HG03432 (cell line): ENCODE data around the gene L1CAM.

Source experiments
- ATAC-seq: cut with Tn5 transposase; IDR thresholded peaks from one replicate; pipeline ENCODE4 v1.9.1; 2021; ENCODE audit warnings: mild to moderate bottlenecking, moderate library complexity; ENCODE audit not compliant: unreplicated experiment

L1CAM gene

GRCh38 chrX:153924149-153924861 lies 38.3 kb upstream of the L1CAM start:
- ATAC-seq: no peak

DNA sequence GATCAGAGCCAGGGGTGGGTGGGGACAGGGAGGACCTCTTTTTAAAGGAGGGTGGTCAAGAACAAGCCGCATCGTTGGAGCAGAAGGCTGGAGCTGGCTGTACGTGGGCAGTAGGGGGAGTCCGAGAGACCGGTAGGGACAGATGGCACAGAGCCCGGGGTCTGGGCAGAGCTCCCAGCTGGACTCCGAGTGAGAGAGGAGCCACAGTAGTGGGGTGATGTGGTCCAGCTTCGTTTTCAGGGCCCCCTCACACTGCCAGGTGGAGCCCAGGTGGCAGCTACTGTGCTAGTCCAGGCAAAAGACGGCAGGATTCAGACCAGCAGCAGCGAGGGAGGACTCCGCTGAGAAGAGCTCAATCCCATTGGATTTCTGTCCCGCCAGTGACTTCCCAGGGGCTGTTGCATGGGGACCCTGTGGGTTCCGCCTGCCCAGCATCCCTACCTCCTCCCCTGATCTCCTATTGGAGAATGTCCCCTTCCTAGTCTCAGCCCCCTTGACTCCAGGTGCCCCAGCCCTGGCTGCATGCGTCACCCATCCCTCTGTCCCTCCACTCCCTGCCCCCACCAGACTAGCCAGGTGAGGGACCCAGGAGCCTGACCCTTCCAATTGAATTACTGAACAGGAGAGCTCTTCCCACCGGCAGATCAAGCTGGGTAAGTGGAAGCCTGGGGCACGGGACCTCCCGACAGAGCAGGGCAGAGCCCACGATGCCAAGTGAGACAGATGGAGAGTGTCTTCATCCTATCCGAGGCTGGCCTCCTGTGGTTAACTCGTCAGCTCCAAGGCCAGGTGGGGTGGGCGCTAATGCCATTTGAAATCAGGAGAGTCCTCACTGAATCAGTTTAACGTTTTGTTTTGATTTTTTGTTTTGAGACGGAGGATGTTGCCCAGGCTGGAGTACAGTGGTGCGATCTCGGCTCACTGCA lies 37.2 kb upstream of the L1CAM start:
- no peak for ATAC-seq

DNA sequence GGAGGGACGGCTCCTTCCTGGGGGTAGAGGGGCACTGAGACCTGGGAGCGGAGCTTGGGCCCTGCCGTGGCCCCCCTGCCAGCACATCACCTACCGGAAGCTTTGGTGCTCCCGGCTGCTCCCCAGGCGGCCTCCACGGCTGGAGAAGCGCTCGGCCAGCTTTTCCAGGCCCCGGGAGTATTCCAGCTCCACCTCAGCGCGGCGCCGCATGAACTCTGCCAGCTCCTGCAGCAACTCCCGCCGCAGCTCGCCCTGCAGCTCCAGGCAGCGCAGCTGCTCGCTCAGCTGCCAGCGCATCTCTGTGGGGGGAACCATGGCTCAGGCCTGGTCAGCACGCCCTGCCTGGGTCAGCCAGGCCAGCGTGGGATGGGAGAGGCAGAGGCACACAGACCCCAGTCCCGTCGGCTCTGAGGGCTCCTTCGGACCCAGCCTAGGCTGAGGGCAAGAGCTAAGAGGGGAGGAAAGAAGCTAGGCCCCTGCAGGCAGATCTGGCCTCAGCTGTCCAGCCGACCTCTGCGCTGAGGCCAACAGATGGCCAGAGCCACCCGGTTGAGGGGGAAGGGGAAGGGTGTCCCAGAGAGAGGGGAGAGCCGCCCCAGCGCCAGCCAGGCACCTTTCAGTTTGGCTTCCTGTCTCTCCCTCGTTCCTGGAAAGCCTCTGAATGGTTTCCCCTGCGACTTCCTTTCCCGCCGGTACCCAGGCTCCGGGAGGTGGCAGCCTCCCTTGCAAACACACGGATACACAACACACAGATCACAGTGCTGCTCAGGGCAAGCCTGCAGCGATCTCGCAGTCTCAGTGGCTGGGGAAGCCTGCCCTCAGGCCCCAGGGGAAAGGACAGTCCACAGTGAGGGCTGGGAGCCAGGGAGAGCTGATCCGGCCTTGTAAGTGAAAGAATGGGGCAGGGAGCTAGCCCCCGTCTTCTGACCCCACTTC lies 35.8 kb upstream of the L1CAM start:
- ATAC-seq: no peak

GRCh38 chrX:153921070-153921469 lies 35.1 kb upstream of the L1CAM start:
- ATAC-seq: no peak

DNA sequence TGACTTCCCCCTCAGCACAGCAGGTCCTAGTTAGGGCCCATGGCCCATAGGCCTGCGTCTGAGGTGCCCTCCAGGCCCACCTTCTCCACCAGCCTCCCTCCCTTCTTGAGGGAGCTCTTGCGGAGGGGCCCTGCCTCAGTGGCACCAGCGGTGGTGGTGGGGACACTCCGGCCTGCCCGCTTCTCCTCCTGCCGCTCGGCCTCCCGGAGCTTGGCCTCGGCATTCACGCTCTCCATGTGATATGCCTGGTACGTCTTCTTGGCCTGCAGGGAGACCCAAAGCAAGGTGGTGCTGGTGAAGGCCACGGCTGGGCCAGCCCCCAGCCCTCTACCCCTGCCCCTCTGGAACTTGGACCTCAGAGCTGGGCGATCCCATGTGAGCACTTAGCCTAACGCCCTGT lies 34.6 kb upstream of the L1CAM start:
- ATAC-seq: no peak

DNA sequence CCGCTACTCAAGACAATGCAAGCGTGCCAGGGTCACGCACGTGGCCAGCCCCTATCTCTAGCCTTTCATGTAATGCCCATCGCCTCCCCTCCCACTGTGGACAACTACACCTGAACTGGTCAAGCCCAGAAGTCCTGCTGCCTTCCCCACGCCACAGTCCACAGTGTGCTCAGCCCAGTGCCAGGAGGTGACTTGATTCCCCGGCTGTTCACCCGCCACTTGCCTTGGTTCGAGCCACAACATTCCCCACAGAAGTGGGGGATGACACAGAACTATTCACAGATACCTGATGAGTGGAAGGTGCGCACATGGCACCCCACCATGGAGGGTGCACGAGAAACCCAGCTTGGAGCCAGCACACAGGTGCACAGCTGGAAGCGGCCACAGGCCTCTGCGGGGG lies 33.3 kb upstream of the L1CAM start:
- no peak for ATAC-seq

- ATAC-seq: no peak
These were observed 31.9 kb upstream of the L1CAM start for GRCh38 chrX:153917869-153918268.

DNA sequence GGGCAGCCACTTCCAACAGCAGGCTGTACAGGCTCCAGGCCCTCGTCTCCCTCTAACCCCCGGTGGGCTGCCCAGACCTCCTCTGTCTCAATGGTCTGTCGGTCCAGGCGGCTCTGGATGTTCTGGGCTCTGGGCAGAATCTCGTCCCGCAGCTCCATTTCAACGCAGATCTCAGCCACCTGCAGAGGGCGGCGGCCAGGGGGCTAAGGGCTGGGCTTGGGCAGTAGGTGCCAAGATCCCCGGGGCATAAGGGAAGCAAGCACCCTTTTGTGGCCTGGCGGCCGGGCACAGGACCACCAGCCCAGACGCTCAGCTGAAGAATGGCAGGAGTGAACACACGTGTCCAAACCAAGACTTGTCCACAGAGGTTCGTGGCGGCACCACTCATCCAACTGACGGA lies 27.7 kb upstream of the L1CAM start:
- ATAC-seq: no peak

GRCh38 chrX:153913211-153913610 lies 27.2 kb upstream of the L1CAM start:
- ATAC-seq: no peak

DNA sequence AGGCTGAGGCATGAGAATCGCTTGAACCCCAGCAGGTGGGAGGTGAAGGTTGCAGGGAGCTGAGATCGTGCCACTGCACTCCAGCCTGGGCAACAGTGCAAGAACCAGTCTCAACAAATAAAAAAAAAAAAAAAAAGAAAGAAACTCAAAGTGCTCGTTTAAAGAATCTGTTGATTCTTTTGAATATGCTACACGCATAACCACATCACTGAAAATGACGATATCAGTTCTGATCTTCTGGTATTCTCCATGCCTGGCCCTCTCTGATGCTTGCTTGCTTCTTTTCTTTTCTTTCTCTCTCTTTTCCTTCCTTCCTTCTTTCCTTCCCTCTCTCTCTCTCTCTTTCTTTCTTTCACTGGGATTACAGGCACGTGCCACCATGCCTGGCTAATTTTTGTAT lies 25.8 kb upstream of the L1CAM start:
- ATAC-seq: no peak

DNA sequence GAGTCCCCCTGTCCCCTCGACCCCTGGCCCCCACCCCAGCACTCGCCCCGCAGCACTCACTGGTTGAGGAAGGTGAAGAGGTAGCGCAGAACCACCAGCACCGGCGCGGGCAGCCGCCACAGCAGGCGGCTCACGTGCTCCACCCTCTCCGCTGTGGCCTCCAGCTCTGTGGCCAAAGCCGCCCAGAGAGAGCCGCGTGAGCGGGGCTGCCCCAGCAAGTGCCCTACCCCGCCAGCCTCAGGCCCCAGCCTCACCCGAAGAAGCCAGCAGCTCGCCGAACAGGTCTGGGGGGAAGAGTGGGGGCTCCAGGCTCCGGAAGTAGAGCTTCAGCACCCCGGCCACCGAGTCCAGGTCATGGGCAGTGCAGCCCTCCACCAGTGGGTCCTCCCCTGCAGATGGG lies 24.5 kb upstream of the L1CAM start:
- no peak for ATAC-seq

DNA sequence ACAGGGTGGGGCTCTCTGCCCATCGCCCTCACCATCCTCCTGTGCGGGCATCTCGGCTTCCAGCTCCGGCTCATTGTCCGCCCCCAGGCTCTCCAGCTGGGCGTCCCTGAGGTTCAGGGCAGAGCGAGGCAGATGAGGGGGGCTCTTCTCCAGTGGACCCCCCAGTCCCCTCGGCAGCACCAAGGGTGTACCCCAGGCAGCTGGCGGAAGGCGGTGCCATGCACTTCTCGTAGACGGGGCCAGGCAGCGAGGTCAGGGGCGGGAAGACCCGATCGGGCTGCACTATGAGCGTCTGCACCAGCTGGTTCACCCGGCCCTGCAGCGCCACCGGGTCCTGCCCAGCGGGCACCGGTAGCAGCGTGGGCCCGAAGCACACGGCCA lies 24.0 kb upstream of the L1CAM start:
- no peak for ATAC-seq

DNA sequence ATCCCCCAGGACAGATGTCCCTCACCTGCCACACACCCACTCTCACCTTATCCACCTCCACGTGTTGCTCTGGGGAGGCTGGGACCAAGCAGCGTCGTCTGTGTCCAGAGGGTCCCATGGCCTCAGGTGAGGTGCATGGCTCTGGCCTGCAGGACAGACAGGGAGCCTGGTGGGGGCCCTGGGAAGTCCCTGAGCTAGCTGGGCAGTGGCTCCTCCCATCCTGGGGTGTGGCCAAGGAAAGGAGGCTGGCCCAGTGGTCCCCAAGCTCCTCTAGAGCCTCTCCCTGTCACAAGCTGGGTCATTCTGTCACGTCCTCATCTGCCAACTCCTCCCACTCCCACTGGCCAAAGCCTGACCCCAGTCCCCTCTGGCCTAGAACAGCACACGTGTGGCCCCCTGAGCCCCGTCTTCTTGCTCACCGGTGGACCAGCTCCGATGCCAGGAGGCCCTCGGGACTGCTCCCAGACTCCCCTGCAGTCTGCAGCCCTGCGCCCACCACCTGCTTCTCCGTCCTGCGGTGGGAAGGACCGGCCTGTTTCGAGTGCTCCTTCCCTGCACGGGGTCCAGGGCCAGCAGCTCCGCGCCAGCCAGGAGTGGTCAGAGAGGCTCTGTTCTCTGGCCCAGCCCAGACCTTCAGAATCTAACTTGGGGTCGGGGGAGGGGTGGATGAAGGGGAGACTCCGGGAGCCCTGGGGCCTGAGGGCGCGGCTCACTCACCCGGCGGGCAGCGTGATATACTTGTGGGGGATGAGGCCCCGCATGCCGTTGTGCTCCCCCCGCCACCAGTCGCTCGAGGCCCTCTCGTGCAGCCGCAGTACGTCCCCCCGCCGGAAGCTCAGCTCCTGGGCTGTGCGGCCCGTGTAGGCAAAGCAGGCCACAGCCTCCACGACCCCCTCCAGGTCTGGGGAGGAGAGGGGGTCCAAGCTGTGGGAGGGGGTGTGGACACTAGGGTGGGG lies 23.3 kb upstream of the L1CAM start:
- ATAC-seq: no peak

DNA sequence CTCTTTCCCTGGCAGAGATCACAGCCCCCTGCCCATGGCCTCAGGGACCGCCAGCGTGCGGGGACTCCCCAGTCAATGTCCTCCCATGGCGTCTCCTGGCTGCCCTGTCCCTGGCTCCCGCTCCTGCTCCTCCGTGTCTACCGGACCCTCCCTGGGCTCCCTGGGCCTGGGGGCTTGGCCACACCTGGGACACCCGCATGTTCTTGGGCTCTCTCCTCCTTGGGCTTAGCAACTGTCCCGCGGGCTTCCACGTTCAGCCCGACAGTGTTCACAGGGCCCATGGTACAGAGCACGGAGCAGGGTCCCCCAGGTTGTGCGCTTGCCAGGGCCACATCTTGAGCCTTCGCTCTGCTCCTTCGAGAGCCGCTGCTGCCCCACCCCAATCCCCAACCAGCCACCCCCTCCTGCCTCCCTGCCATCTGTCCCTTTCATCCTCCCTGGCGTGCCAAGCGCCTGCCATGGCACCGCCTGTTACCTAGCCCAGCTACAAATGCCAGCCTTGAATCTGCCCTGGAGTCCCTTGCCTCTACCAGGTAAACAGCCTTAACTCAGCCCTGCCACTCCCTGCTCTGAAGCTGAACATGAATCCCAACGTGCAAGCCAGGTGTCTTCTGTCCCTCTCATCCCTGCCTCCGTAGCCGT lies 22.4 kb upstream of the L1CAM start:
- no peak for ATAC-seq

DNA sequence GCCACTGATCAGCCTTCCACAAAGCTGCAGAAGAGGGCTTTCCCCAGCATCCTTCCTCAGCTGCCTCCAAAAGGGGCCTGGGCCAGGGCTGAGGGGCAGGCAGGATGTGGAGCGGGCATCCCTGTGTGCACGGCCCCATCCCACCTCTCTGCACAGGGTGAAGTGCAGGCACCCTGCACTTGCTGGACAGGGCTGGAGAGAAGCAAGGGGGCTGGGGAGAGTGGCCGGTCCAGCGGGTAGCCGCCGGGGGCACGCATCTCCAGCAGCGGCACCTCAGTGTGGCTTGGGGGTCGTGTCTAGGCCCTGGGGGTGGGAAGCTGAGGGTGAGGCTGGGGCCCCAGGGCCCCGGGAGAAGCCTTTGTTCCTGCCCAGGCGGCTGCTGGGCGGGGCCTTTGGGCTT lies 21.5 kb upstream of the L1CAM start:
- ATAC-seq: no peak

GRCh38 chrX:153906126-153906917 lies 20.3 kb upstream of the L1CAM start:
- ATAC-seq: no peak

DNA sequence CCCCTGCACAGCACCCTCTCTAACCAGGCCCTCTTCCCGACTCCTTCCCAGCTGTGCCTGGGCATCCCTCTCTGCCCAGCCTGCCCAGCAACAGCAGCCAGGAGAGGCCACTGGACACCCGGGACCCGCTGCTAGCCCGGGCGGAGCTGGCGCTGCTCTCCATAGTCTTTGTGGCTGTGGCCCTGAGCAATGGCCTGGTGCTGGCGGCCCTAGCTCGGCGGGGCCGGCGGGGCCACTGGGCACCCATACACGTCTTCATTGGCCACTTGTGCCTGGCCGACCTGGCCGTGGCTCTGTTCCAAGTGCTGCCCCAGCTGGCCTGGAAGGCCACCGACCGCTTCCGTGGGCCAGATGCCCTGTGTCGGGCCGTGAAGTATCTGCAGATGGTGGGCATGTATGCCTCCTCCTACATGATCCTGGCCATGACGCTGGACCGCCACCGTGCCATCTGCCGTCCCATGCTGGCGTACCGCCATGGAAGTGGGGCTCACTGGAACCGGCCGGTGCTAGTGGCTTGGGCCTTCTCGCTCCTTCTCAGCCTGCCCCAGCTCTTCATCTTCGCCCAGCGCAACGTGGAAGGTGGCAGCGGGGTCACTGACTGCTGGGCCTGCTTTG lies 19.6 kb upstream of the L1CAM start:
- no peak for ATAC-seq
